Endodermal cell (in vitro differentiated cells): Measurements from ENCODE around the gene SERPINB3. TPM values are rescaled to one million over a fixed set of nuclear protein-coding genes. Genes with fewer than 3 reads are reported as not detected.

Experiments used
- DNase-seq: peaks from one replicate; pipeline ENCODE4 v3.0.0-alpha.2; 2017
- H3K27ac ChIP-seq: 2 replicates; pipeline ENCODE4 v1.5.1; 2013; ENCODE audit warnings: mild to moderate bottlenecking, low read depth, low read length, moderate library complexity
- H3K27me3 ChIP-seq: 2 replicates; pipeline ENCODE4 v1.6.1; 2013; ENCODE audit warnings: mild to moderate bottlenecking, low read length, moderate library complexity; ENCODE audit not compliant: insufficient read depth, control insufficient read depth, poor library complexity, severe bottlenecking
- H3K36me3 ChIP-seq: 2 replicates; pipeline ENCODE4 v1.7.0; 2013; ENCODE audit warnings: mild to moderate bottlenecking, low read length, moderate library complexity; ENCODE audit not compliant: control insufficient read depth, insufficient read depth
- H3K4me1 ChIP-seq: one replicate; pipeline ENCODE4 v1.7.0; 2013; ENCODE audit warnings: low read length; ENCODE audit not compliant: control insufficient read depth, insufficient read depth
- H3K4me3 ChIP-seq: 2 replicates; pipeline ENCODE4 v1.5.1; 2013; ENCODE audit warnings: mild to moderate bottlenecking, low read length, moderate library complexity
- H3K9ac ChIP-seq: 2 replicates; pipeline ENCODE4 v1.6.1; 2013; ENCODE audit warnings: mild to moderate bottlenecking, low read length, moderate library complexity; ENCODE audit not compliant: poor library complexity, severe bottlenecking; ENCODE audit errors: extremely low read depth
- H3K9me3 ChIP-seq: 2 replicates; pipeline ENCODE4 v1.6.1; 2013; ENCODE audit warnings: mild to moderate bottlenecking, low read length, moderate library complexity; ENCODE audit not compliant: control insufficient read depth
- H3K27ac Mint-ChIP-seq: 2 replicates; pipeline ENCODE4 v1.8.0; 2020; ENCODE audit warnings: mixed read lengths
- H3K27me3 Mint-ChIP-seq: 2 replicates; pipeline ENCODE4 v1.8.0; 2021; ENCODE audit warnings: mild to moderate bottlenecking, mixed read lengths; ENCODE audit not compliant: insufficient read depth
- H3K36me3 Mint-ChIP-seq: 2 replicates; pipeline ENCODE4 v1.8.0; 2020; ENCODE audit warnings: low read depth, mixed read lengths
- H3K4me1 Mint-ChIP-seq: 2 replicates; pipeline ENCODE4 v1.8.0; 2020; ENCODE audit warnings: mixed read lengths
- H3K4me3 Mint-ChIP-seq: 2 replicates; pipeline ENCODE4 v1.8.0; 2020; ENCODE audit warnings: mild to moderate bottlenecking, moderate library complexity, mixed read lengths
- H3K9me3 Mint-ChIP-seq: 2 replicates; pipeline ENCODE4 v1.8.0; 2020; ENCODE audit warnings: mild to moderate bottlenecking, mixed read lengths
- WGBS, 2 experiments: methylation state at CpG; one replicate each; pipeline versions ENCODE4 v1.1.5 to v1.1.7; 2013; ENCODE audit warnings: missing lambda C conversion rate in 2 of 2, mixed read lengths in 1 of 2; ENCODE audit not compliant: insufficient coverage in 1 of 2, insufficient read length in 1 of 2; 5-methylcytosine and 5-hydroxymethylcytosine counted together
- total RNA-seq, 2 donors: library from RNA; stranded (reverse); fragmentation: NEBNext Ultra II Directional in 1 of 2; extraction: Animal tissue kit (Norgen Biotek cat#: 25700) in 1 of 2; gene quantifications; 2 replicates in 1 of 2; 3 replicates in 1 of 2; pipeline ENCODE4 v1.2.1, GENCODE V29; 2021
- TF ChIP-seq, protein P1 (sequence below): fragments of 200-600 bp; sonication (generic); conservative IDR thresholded peaks from 2 replicates; pipeline ENCODE4 v1.5.0; 2021; ENCODE audit warnings: antibody characterized with exemption, mild to moderate bottlenecking

Gene SERPINB3
- total RNA-seq, 2 donors from 2014 or later, result not detected

DNA sequence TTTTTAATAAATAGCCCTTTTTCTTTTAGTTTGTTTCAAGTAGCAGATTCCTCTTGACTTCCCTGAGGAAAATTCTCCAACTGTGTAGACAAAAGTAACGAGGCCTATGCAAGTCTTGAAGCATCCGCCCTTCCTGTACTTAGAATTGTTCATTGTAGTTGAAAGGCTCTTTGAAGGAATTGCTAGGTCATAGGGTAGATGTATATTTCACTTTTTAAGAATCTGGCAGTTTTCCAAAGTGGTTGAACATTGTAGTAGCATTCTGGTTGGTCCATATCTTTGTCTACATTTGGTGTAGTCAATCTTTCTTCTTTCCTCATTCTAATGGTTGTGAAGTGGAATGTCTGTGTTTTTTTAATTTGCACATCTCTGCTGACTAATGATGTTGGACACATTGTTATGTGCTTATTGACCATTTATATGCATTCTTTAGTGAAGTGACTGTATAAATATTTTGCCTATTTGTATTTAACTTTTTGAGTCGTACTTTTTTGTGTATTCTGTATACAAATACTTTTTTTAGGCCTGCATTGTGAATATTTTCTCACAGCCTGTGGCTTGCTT lies 35.5 kb upstream of the SERPINB3 start:
- Histone ChIP-seq H3K36me3 (no peaks in the 10 kb centered on the region), H3K9me3 (peaks cover 15% of the 10 kb centered on the region), H3K27ac (no peak overlapping the region), H3K9ac (no peak overlapping the region), H3K27me3 (no peaks in the 10 kb centered on the region), H3K4me3 (no peak overlapping the region), H3K4me1 (no peaks in the 10 kb centered on the region)
- H3K27ac Mint-ChIP-seq, result no peak overlapping the region
- peaks cover 11% of the 10 kb centered on the region for H3K9me3 Mint-ChIP-seq
- no peaks in the 10 kb centered on the region for H3K36me3 Mint-ChIP-seq
- TF ChIP-seq, protein P1, sequence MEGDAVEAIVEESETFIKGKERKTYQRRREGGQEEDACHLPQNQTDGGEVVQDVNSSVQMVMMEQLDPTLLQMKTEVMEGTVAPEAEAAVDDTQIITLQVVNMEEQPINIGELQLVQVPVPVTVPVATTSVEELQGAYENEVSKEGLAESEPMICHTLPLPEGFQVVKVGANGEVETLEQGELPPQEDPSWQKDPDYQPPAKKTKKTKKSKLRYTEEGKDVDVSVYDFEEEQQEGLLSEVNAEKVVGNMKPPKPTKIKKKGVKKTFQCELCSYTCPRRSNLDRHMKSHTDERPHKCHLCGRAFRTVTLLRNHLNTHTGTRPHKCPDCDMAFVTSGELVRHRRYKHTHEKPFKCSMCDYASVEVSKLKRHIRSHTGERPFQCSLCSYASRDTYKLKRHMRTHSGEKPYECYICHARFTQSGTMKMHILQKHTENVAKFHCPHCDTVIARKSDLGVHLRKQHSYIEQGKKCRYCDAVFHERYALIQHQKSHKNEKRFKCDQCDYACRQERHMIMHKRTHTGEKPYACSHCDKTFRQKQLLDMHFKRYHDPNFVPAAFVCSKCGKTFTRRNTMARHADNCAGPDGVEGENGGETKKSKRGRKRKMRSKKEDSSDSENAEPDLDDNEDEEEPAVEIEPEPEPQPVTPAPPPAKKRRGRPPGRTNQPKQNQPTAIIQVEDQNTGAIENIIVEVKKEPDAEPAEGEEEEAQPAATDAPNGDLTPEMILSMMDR, result no peak
- H3K4me1 Mint-ChIP-seq, result peaks cover 2% of the 10 kb centered on the region
- 93 to 96% methylated on average over 2 to 3 of the region's 3 CpGs for WGBS, 2 experiments
- no peak overlapping the region for H3K4me3 Mint-ChIP-seq
- no peaks in the 10 kb centered on the region for H3K27me3 Mint-ChIP-seq
- no peak for DNase-seq

DNA sequence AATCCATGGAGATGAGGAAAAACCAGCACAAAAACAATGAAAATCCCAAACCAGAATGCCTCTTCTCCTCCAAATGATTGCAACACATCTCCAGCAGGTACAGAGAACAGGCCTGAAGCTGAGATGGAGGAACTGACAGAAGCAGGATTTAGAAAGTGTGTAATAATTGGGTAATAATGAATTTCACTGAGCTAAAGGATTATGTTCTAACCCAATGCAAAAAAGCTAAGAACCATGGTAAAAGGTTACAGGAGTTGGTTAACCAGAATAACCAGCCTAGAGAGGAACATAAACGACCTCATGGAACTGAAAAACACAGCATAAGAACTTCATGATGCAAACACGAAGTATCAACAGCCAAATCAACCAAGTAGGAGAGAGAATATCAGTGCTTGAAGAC lies 27.4 kb upstream of the SERPINB3 start:
- no peak for DNase-seq
- Histone ChIP-seq H3K27ac (no peak overlapping the region), H3K4me1 (peaks cover 11% of the 10 kb centered on the region), H3K9ac (no peak overlapping the region), H3K36me3 (no peaks in the 10 kb centered on the region), H3K9me3 (peaks cover 38% of the 10 kb centered on the region), H3K4me3 (peak overlapping the region; percentile 10), H3K27me3 (no peaks in the 10 kb centered on the region)
- Mint-ChIP-seq H3K9me3 (peaks cover 39% of the 10 kb centered on the region), H3K27me3 (no peaks in the 10 kb centered on the region), H3K4me1 (peaks cover 24% of the 10 kb centered on the region), H3K27ac (no peak overlapping the region), H3K36me3 (peaks cover 2% of the 10 kb centered on the region), H3K4me3 (no peak overlapping the region)
- 98 to 100% methylated on average over 2 of the region's 2 CpGs for WGBS, 2 experiments
- TF ChIP-seq, protein P1, result no peak

DNA sequence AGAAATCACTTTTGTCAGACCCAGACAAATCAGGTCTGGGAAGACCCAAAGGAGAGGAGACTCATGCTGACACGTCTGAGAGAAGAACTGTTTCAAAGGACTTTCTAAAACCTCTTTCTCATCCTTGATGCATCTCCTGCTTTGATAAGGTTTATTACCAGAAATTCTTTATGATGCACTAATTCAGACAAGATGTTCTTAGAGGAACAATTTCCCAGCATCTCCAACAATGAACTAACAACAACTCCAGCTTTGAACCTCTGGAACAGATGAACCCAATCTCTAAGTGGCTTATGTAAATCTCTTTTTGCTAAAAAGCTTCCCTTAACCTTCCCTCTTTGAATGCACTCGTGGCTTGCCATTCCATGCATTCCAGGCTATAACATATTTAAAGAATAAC lies 25.2 kb upstream of the SERPINB3 start:
- no peaks in the 10 kb centered on the region for H3K36me3 ChIP-seq
- no peak overlapping the region for H3K27ac ChIP-seq
- WGBS, 2 experiments, result 98% methylated on average over 2 of the region's 2 CpGs; no CpG with 5 or more reads in 1 of the 2 experiments
- H3K9me3 ChIP-seq, result peaks cover 28% of the 10 kb centered on the region
- peaks cover 24% of the 10 kb centered on the region for H3K4me1 ChIP-seq
- Mint-ChIP-seq H3K4me3 (no peak overlapping the region), H3K9me3 (peaks cover 28% of the 10 kb centered on the region), H3K27ac (no peak overlapping the region), H3K4me1 (peaks cover 33% of the 10 kb centered on the region), H3K27me3 (no peaks in the 10 kb centered on the region), H3K36me3 (peaks cover 2% of the 10 kb centered on the region)
- no peak overlapping the region for H3K4me3 ChIP-seq
- TF ChIP-seq, protein P1, result no peak
- H3K9ac ChIP-seq, result no peak overlapping the region
- DNase-seq, result no peak
- no peaks in the 10 kb centered on the region for H3K27me3 ChIP-seq
